Brain microvascular endothelial cell (primary cell): ENCODE data around the gene COL11A2.
A peak's percentile ranks its signal among the peaks of the same experiment; 100 is the strongest.

Experiments
- DNase-seq: peaks from one replicate; pipeline ENCODE4 v3.0.0-alpha.2; 2020
- H3K27ac ChIP-seq: fragments of 250-450 bp; sonication (Bioruptor Pico); 2 replicates; pipeline ENCODE4 v1.5.1; 2020; ENCODE audit warnings: mild to moderate bottlenecking, moderate library complexity
- H3K27me3 ChIP-seq: fragments of 250-450 bp; sonication (Bioruptor Pico); replicated peaks from 2 replicates; pipeline ENCODE4 v1.5.1; 2020; ENCODE audit warnings: mild to moderate bottlenecking
- H3K36me3 ChIP-seq: fragments of 250-450 bp; sonication (Bioruptor Pico); replicated peaks from 2 replicates; pipeline ENCODE4 v1.5.1; 2020; ENCODE audit warnings: mild to moderate bottlenecking
- H3K4me3 ChIP-seq: 2 replicates; pipeline ENCODE4 v1.5.1; 2011; ENCODE audit warnings: low read depth, mild to moderate bottlenecking, control low read depth, low read length, moderate library complexity
- in situ Hi-C: cut with HindIII; loops from 2 replicates; pipeline ENCODE4 v1.10.0; 2017; ENCODE audit warnings: low sequenced_read_pairs, low pct_ligation_motif_present
- TF ChIP-seq, protein P1 (sequence below): IDR thresholded peaks from 2 replicates; pipeline ENCODE4 v1.5.1; 2011; ENCODE audit warnings: low read depth, mild to moderate bottlenecking, moderate library complexity, low read length, control low read depth, inconsistent platforms; ENCODE audit errors: missing control alignments

COL11A2 gene

DNA sequence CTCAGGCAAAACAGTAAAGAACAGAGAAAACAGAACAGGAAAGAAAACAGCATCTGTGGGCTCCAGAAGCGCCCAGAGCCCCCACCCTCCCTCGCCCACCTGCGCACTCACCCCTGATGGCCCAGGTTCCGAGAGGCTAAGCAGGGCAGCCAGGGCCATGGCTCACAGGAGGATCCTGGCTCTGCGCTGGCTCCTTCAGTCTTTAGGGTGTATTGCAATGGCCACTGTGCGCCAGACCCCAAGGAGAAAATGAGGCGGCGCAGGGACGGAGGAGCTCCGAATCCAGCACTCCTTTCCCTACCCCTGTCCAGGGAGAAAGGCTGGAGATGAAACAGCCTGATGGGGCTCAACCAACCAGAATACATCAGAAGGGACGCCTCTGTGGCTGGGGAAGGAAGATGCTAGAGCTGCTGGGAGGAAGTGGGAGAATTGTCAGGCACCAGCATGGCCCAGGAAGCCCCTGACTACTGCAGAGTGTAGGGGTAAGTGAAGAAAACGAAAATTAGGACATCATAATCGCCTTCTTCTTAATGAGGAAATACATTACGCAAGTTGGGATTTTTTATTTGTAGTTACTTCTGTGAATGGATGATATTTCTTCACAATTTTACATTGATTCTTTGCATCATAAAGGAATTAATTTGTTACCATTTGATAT is 49.0 kb downstream of the COL11A2 start:
- H3K4me3 ChIP-seq = no peak overlapping the region
- in situ Hi-C loops = no loop called here
- no peaks in the 10 kb centered on the region for H3K36me3 ChIP-seq
- TF ChIP-seq, protein P1, sequence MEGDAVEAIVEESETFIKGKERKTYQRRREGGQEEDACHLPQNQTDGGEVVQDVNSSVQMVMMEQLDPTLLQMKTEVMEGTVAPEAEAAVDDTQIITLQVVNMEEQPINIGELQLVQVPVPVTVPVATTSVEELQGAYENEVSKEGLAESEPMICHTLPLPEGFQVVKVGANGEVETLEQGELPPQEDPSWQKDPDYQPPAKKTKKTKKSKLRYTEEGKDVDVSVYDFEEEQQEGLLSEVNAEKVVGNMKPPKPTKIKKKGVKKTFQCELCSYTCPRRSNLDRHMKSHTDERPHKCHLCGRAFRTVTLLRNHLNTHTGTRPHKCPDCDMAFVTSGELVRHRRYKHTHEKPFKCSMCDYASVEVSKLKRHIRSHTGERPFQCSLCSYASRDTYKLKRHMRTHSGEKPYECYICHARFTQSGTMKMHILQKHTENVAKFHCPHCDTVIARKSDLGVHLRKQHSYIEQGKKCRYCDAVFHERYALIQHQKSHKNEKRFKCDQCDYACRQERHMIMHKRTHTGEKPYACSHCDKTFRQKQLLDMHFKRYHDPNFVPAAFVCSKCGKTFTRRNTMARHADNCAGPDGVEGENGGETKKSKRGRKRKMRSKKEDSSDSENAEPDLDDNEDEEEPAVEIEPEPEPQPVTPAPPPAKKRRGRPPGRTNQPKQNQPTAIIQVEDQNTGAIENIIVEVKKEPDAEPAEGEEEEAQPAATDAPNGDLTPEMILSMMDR = peak; percentile 34
- no peak overlapping the region for H3K27ac ChIP-seq
- DNase-seq = no peak
- peaks cover 7% of the 10 kb centered on the region for H3K27me3 ChIP-seq

DNA sequence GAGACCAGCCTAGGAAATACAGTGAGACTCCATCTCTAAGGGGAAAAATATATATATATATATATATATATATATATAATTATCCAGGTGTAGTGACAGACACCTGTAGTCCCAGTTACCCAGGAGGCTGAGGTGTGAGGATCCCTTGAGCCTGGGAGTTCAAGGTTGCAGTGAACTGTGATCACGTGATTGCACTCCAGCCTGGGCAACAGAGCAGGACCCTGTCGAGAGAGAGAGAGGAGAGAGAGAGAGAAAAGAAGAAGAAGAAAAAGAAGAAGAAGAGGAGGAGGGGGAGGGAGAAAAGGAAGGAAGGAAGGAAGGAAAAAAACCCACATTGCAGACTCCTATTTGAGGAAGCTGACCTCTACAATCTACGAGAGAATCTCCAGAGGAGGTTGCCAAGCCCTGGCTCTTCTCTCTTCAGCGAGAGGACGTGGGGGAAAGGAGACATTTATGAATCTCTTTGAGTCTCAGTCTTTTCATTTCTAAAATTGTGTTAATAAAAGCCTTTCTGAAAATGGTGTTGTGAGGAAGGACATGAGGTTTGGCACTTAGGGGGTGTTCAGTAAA is 49.7 kb downstream of the COL11A2 start:
- no peak for DNase-seq
- in situ Hi-C loops = no loop called here
- TF ChIP-seq, protein P1 = no peak
- Histone ChIP-seq H3K36me3 (no peaks in the 10 kb centered on the region), H3K27ac (no peak overlapping the region), H3K27me3 (peaks cover 7% of the 10 kb centered on the region), H3K4me3 (no peak overlapping the region)

DNA sequence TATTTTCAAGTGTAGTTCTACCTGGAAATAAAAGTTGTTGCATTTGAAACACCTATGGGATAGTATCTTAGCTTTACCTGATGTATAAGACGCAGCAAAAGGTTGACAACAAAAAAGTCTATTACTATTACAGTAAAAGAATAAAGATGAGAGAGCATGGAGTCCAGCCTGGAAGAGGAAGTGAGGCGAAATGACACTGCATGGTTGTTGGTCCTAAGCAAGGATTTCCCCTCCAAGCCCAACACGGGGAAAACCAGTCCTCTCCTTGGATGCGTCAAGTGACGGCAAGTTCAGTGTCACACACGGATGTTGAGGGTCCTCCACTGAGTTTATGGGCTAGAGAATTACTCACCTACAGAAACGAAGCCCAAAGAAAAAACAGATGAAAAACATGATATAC is 51.7 kb downstream of the COL11A2 start:
- Histone ChIP-seq H3K4me3 (no peak overlapping the region), H3K27me3 (peaks cover 7% of the 10 kb centered on the region), H3K36me3 (no peaks in the 10 kb centered on the region), H3K27ac (no peak overlapping the region)
- TF ChIP-seq, protein P1 = no peak
- in situ Hi-C loops = no loop called here
- no peak for DNase-seq

DNA sequence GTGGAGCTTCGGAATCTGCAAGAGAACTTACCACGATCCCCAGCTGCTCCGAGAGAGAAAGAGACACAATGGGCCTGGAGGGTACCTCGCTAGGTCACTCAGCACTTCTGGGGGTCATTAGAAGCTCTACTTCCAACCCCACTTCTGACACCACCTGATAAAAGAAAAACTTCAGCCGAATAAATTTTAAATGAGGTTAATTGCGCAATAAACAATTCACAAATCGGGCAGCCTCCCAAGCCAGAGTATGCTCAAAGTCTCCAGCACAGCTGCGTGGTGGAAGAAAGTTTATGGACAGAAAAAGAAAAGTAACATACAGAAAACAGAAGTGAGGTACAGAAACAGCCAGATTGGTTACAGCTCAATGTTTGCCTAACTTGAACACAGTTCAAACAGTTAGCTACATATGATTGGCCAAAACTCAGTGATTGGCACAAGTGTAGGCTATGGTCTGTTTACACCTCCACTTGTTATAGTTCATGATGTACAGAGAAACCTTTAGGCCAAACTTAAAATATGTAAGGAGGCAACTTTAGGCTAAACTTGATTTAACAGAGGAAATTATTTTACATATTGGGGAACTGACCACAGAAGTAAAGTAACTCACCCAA is 52.6 kb downstream of the COL11A2 start:
- Histone ChIP-seq H3K27ac (no peak overlapping the region), H3K4me3 (no peak overlapping the region), H3K36me3 (no peaks in the 10 kb centered on the region), H3K27me3 (peaks cover 7% of the 10 kb centered on the region)
- no peak for DNase-seq
- in situ Hi-C loops = no loop called here
- TF ChIP-seq, protein P1 = no peak

DNA sequence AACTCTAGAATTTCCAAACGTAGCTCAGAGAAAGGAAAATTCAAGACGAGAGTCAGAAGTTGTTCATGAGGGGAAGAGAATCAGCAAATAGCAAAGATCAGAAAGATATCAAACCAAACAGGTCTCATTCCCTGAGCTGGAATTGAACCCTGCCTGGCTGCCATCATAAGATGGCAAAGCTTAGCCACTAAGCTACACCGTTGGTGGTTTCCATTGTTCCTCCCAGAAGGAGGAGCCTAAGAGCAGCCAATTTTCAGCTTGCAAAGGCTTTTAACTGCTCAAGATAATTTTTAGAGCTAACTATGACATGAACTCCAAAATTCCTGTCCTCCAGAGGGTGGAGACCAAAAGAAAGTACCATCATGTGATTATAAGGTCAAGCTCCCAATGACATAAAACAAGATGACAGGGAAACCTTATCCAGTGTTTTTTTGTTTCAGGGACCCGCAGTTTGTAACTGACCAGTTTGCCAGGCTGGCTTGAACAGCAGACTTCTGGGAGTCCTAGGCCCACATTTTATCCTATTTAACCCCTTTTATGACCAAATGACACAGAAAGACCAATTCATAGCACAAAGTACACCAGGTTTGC is 55.9 kb downstream of the COL11A2 start:
- peaks cover 7% of the 10 kb centered on the region for H3K27me3 ChIP-seq
- no peak overlapping the region for H3K4me3 ChIP-seq
- DNase-seq = no peak
- H3K36me3 ChIP-seq = no peaks in the 10 kb centered on the region
- in situ Hi-C loops = no loop called here
- TF ChIP-seq, protein P1 = no peak
- H3K27ac ChIP-seq = no peak overlapping the region
